ENCODE results near the gene CHORDC1.

- TF ChIP-seq NFRKB (IDR thresholded peaks at IDR 0.05) = no peak
- TF ChIP-seq FOXM1 (IDR thresholded peaks at IDR 0.05; ENCODE audit: borderline replicate concordance) = no peak
- no peak for TF ChIP-seq TARDBP (IDR thresholded peaks at IDR 0.05)
- no peak for TF ChIP-seq L3MBTL2 (conservative IDR thresholded peaks at IDR 0.05)
- TF ChIP-seq SP1 (IDR thresholded peaks at IDR 0.05) = no peak
- no peak for TF ChIP-seq BHLHE40 (IDR thresholded peaks at IDR 0.05; ENCODE audit: borderline replicate concordance)
Measured at GRCh38 chr11:90204832-90205646, 17.8 kb downstream of the CHORDC1 start.

Measured in HEK293T (cell line).